Renal cortex interstitium (tissue), 11 donors: Measurements from ENCODE around the gene AAK1. TPM values are rescaled to one million over a fixed set of nuclear protein-coding genes. Genes with fewer than 3 reads are reported as not detected.

ENCODE experiments used
- DNase-seq, 11 donors: peaks; one replicate each; pipeline ENCODE4 v3.0.0-alpha.2; 2013; ENCODE audit warnings: low read depth in 9 of 11, low spot score in 4 of 11; ENCODE audit errors: extremely low read depth in 1 of 11
- polyA plus RNA-seq, 3 donors: library from polyadenylated mRNA; unstranded; fragments of 120-200 nt; gene quantifications; one replicate each; pipeline ENCODE4 v1.2.1, GENCODE V29; 2013; ENCODE audit not compliant: insufficient read length in 3 of 3

AAK1 gene
- polyA plus RNA-seq, 3 donors = 20.7 to 26.6 (median 23.2) TPM

DNA sequence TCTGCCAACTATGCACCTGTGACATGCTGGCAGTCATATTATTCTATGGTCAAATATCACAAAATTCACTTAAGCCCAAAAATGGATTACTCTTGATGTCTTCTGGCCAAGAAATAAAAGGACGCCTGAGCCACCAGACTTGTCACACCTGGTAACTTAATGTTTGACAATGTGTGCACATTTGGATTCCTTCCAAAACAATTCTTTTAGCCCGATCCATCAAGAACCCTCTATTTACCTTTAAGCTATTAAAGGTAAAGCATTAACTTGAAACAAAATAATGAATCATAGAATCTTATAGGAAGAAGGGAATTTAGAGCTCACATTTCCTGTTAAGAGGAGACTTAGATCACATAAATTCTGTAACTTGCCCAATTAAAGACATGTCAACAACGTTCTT, 159.8 kb downstream of the AAK1 start:
- no peak for DNase-seq

DNA sequence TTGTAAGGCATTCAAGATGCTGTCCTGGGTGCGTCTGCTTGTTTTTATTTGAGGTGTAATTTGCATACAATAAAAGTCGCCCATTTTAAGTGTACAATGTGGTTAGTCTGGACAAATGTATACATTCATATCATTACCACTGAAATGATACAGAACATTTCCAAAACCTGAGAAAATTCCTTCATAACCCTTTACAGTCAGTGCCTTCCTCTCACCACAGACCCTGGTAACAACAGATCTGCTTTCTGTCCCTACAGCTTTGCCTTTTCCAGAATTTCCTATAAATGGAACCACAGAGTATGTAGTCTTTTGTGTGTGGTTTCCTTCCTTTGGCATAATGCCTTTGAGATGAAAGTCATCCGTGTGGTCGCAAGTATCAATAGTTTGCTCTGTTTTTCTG, 160.5 kb downstream of the AAK1 start:
- DNase-seq = no peak

DNA sequence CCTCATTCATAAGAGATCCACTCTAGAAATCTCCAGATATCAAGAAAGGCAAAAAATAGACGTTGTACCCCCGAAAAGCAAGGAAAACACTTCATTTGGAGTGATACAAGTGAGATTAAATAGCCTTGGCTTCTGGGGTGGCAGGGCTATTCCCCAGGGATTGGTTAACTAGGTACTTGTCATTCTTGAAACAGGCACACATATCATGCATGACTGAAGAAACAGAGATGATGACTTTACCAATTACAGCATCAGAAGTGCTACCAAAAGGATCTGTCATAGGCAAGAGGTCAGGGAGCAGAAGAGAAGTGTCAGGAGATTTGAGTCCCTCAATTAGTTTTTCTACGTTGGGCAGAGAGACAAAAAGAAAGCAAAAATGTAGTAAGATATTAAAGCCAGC, 161.1 kb downstream of the AAK1 start:
- DNase-seq = no peak

GRCh38 chr2:69481421-69481820, 162.1 kb downstream of the AAK1 start:
- DNase-seq = no peak

GRCh38 chr2:69477627-69478026, 165.9 kb downstream of the AAK1 start:
- DNase-seq = no peak

GRCh38 chr2:69474688-69475087, 168.9 kb downstream of the AAK1 start:
- no peak for DNase-seq

GRCh38 chr2:69471793-69472192, 171.7 kb downstream of the AAK1 start:
- DNase-seq = no peak

DNA sequence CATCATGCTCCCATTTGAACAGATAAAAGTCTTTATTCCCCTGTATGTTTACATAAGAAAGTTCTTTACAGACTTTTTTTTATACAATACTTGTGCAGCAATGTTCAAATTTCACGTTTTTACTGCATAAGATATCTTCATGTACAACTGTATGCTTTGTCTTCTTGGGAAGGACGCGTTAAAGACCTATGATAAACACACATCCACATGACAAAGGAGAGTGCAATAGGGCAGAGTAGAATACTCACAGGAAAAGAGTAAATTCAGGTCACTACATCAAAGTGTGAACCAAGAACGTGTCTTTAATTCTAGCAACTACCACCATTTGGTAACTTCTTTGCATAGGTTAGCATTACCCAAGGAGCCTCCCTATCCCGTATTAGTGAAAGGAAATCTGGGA, 172.6 kb downstream of the AAK1 start:
- DNase-seq = no peak

GRCh38 chr2:69469784-69470183, 173.8 kb downstream of the AAK1 start:
- no peak for DNase-seq

GRCh38 chr2:69469375-69469774, 174.2 kb downstream of the AAK1 start:
- no peak for DNase-seq

- DNase-seq = no peak
Measured at GRCh38 chr2:69466728-69467127, 176.8 kb downstream of the AAK1 start.

DNA sequence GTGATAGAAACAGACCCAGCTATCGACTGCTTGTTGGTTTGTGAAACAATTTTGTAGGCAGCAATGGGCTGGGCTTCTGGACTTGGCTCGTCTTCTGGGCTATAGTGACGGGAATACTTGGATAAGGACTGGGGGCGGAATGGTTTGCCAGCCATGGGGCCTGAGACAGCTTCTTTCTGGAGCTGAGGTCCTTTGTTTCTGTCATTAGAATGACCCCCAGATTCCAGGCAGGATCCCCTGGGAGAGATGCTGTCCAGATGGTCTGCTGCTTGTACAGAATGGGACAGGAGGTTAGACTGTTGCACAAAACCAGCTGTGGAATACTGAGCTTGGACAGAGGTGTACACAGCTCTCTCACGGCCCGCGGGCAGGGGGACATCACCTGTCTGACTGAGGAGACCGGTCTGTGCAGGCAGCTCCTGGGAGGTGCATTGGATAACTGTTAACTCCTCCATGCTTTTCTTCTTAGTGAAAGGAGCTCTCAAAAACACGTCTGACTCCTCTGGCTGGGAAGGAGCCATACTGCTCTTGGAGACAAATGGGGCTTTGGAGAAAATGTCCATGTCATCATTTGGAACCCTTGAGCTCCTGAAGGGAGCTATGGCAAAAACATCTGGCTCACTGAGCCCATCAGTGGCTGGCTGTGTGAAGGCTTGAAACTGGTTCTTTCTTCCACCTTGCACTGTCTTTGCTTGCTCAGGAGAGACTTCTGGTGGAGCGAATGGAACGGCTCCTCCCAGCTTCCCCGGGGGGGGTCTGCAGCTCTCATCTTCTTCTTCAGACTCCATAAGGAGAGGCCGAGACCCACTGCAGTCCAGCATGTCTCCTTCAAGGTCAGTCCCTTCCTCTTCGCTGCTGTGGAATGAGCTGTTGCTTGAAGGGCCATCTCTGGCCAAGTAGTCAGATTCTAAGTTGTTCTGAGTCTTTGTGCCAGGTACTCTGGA, 177.8 kb downstream of the AAK1 start:
- peak in 2 of 11 donors; percentile 16 to 24 for DNase-seq

DNA sequence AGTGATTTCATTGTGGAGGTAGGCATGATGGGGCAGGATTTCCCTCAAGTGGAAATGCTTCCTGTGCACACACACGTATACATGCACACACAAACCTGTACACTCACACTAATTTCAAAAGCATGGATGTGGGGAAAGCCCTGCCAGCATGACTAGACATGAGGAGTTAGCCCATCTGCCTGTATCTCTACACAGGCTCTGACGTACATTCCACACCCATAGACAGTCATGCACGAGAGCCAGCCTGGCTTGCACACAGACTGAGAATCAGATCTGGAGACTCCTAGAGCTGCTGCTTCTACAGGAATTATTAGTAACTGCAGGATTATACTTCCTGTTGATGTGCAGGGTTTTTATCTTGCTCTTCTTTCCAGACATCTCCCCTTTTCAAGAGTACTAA, 179.0 kb downstream of the AAK1 start:
- no peak for DNase-seq

- DNase-seq = no peak
Measured at GRCh38 chr2:69462780-69463179, 180.8 kb downstream of the AAK1 start.

- no peak for DNase-seq
Measured at GRCh38 chr2:69461404-69461803, 182.1 kb downstream of the AAK1 start.

- no peak for DNase-seq
Measured at GRCh38 chr2:69459936-69460335, 183.6 kb downstream of the AAK1 start.

DNA sequence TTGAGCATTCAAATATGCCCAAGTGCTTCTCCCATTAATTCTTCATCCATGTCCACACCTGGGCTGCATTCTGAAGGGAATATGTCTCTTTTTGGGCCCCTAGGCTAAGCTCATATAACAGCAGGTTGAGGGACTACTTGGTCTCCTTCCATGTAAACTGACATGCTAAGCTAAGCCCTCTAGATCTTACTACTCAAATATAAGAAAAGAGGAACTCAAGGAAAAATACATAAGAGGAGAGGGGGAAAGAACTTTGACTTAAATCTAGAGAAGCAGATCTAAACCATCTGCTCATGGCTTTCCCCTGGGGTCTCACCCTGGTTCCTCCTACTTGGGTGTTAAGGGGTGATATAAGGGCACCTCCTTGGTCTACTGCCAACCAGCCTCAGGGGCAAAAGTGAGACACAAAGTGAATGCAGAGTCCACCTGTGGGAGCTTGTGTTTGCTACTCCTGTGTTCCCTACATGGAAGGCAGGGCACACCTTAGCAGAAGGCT, 186.5 kb downstream of the AAK1 start:
- no peak for DNase-seq

- DNase-seq = no peak
Measured at GRCh38 chr2:69456154-69456553, 187.4 kb downstream of the AAK1 start.

- no peak for DNase-seq
Measured at GRCh38 chr2:69454976-69455375, 188.6 kb downstream of the AAK1 start.

DNA sequence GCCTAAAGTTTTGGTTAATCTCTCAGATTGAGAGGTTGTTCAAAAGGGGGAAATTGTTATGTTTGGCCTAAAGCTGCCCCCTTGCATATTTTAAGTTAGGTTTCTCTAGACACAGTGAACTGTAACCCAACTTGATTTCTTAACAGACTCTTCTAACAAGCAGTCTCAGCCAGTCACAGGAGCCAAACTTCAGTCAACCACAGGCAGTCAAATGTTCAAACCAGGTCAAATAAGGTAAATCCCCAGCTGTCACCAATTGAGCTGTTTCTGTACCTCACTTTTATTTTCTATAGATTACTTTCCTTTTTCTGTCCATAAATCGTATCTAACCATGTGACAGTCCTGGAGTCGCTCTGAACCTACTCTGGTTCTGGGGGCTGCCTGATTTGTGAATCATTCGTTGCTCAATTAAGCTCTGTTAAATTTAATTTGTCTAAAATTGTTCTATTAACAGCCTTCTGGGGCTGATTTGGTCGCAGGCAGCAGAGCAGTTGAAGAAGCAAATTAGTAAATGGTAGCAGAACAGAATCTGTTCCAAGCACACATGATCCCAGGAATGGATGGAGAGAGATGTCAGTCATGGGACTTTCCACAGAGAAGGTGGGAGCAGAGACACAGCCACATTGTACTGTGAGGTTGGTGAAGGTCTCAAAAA, 189.9 kb downstream of the AAK1 start:
- DNase-seq = no peak
